Endothelial cell of umbilical vein (primary cell): ENCODE measurements around the gene HCRT. TPM values are rescaled to one million over a fixed set of nuclear protein-coding genes. Genes with fewer than 3 reads are reported as not detected.

Source experiments
- BruUV-seq: library from RNA; stranded (reverse); fragments of 400-500 nt; replicated peaks from 2 replicates; lab custom pipeline; 2021; lab: Mats Ljungman, UMichigan
- CTCF ChIA-PET: fragments of 300-600, 350-600 bp; sonication (Branson Sonifier 250); formaldehyde crosslinking; loops from one replicate; lab custom pipeline; 2021; ENCODE audit warnings: antibody characterized with exemption, inconsistent platforms; lab: Charles Lee
- POLR2A ChIA-PET: fragments of 300-600, 350-600 bp; sonication (Branson Sonifier 250); formaldehyde crosslinking; loops from one replicate; lab custom pipeline; 2021; ENCODE audit warnings: antibody characterized with exemption, inconsistent platforms; lab: Charles Lee
- DNase-seq: peaks from one replicate; pipeline ENCODE4 v3.0.0-alpha.2; 2011; ENCODE audit warnings: low read depth, low spot score
- FAIRE-seq: peaks from 2 replicates; lab custom pipeline; 2011; peaks lifted over from hg19 to GRCh38; lab: Jason Lieb, UNC
- H2AFZ ChIP-seq: 2 replicates; pipeline ENCODE4 v1.6.0; 2012; ENCODE audit warnings: low read depth, low read length, control low read depth, inconsistent platforms
- H3K27ac ChIP-seq: 2 replicates; pipeline ENCODE4 v1.5.1; 2011; ENCODE audit warnings: low read depth, mild to moderate bottlenecking, control low read depth, low read length, moderate library complexity; ENCODE audit not compliant: insufficient read depth
- H3K27me3 ChIP-seq, 2 experiments: 2 replicates each; pipeline versions ENCODE4 v1.6.0 to v1.6.1; 2011; ENCODE audit warnings: low read length in 2 of 2, mixed read lengths in 1 of 2; ENCODE audit not compliant: control insufficient read depth in 2 of 2, insufficient read depth in 2 of 2
- H3K36me3 ChIP-seq, 2 experiments: 2 replicates in 1 of 2; 3 replicates in 1 of 2; pipeline ENCODE4 v1.5.1; 2011; ENCODE audit warnings: low read length in 2 of 2, mild to moderate bottlenecking in 1 of 2, moderate library complexity in 1 of 2; ENCODE audit not compliant: control insufficient read depth in 2 of 2, insufficient read depth in 2 of 2; ENCODE audit errors: extremely low read depth in 1 of 2
- H3K4me1 ChIP-seq: 3 replicates; pipeline ENCODE4 v1.5.1; 2011; ENCODE audit warnings: mild to moderate bottlenecking, low read length; ENCODE audit not compliant: control insufficient read depth, insufficient read depth; ENCODE audit errors: extremely low read depth
- H3K4me2 ChIP-seq: 2 replicates; pipeline ENCODE4 v1.6.1; 2011; ENCODE audit warnings: low read length, control low read depth, mixed read lengths; ENCODE audit not compliant: insufficient read depth
- H3K4me3 ChIP-seq, 3 experiments: fragments of 200-600 bp in 1 of 3; sonication (generic), shearing (Covaris generic) in 1 of 3; replicated peaks in 1 of 3; 2 replicates each; pipeline ENCODE4 v1.5.1; 2011 to 2016; ENCODE audit warnings: control low read depth in 3 of 3, low read length in 3 of 3, mild to moderate bottlenecking in 2 of 3, inconsistent platforms in 1 of 3, low read depth in 1 of 3, moderate library complexity in 1 of 3; ENCODE audit not compliant: insufficient read depth in 1 of 3
- H3K79me2 ChIP-seq: 2 replicates; pipeline ENCODE4 v1.6.0; 2012; ENCODE audit warnings: low read length, inconsistent platforms; ENCODE audit not compliant: control insufficient read depth, insufficient read depth
- H3K9ac ChIP-seq: replicated peaks from 2 replicates; pipeline ENCODE3; 2011; ENCODE audit warnings: low read length, control low read depth; ENCODE audit not compliant: insufficient read depth; ENCODE audit errors: extremely low read depth
- H3K9me1 ChIP-seq: replicated peaks from 3 replicates; pipeline ENCODE4 v1.6.0; 2011; ENCODE audit warnings: mild to moderate bottlenecking, low read length; ENCODE audit not compliant: control insufficient read depth, insufficient read depth; ENCODE audit errors: extremely low read depth
- H3K9me3 ChIP-seq: replicated peaks from 2 replicates; pipeline ENCODE4 v1.5.1; 2012; ENCODE audit warnings: low read length, inconsistent platforms; ENCODE audit not compliant: control insufficient read depth, insufficient read depth
- H4K20me1 ChIP-seq: replicated peaks from 2 replicates; pipeline ENCODE3; 2011; ENCODE audit warnings: mild to moderate bottlenecking, low read length; ENCODE audit not compliant: control insufficient read depth, insufficient read depth; ENCODE audit errors: extremely low read depth
- EZH2 ChIP-seq: IDR thresholded peaks from 2 replicates; pipeline ENCODE4 v1.6.1; 2012; ENCODE audit warnings: borderline replicate concordance, low read depth, mild to moderate bottlenecking, moderate library complexity, low read length, inconsistent platforms; ENCODE audit not compliant: severe bottlenecking
- FOS ChIP-seq: IDR thresholded peaks from 2 replicates; pipeline ENCODE4 v1.6.1; 2011; ENCODE audit warnings: mild to moderate bottlenecking, low read length, moderate library complexity, borderline replicate concordance; ENCODE audit not compliant: insufficient read depth
- GATA2 ChIP-seq: IDR thresholded peaks from 2 replicates; pipeline ENCODE4 v1.7.0; 2011; ENCODE audit warnings: low read depth, mild to moderate bottlenecking, moderate library complexity, mixed read lengths, low read length; ENCODE audit not compliant: insufficient read length, insufficient read depth
- JUN ChIP-seq: IDR thresholded peaks from 2 replicates; pipeline ENCODE4 v1.6.1; 2011; ENCODE audit warnings: borderline replicate concordance, low read depth; ENCODE audit not compliant: insufficient read length, insufficient read depth
- MYC ChIP-seq: IDR thresholded peaks from one replicate; pipeline ENCODE4 v1.6.1; 2011; ENCODE audit warnings: mild to moderate bottlenecking, low read depth, low read length
- POLR2A ChIP-seq: IDR thresholded peaks from 2 replicates; pipeline ENCODE4 v1.6.1; 2012; ENCODE audit warnings: low read depth, mild to moderate bottlenecking, control low read depth, low read length
- POLR2AphosphoS5 ChIP-seq: IDR thresholded peaks from 2 replicates; pipeline ENCODE4 v1.6.1; 2012; ENCODE audit warnings: low read depth, mild to moderate bottlenecking, control low read depth, low read length, moderate library complexity; ENCODE audit not compliant: insufficient read depth
- dilution Hi-C: fragments of 300-500 bp; cut with MboI; formaldehyde crosslinking; loops from one replicate; pipeline ENCODE4 v1.15.0; 2019; ENCODE audit warnings: low sequenced_read_pairs; ENCODE audit not compliant: extremely low pct_ligation_motif_present
- intact Hi-C: fragments of 100-400 bp; cut with micrococcal nuclease; formaldehyde crosslinking; loops from one replicate; pipeline ENCODE4 v1.10.0; 2022
- polyA plus RNA-seq, 4 experiments: library from polyadenylated mRNA; depleted of rRNA in 3 of 4; stranded (reverse) in 3 of 4; unstranded in 1 of 4; fragments of >200 nt; gene quantifications; 2 replicates each; pipeline versions ENCODE4 v1.2.1 to v1.2.3, GENCODE V29; 2011 to 2012; ENCODE audit warnings: missing spikeins in 1 of 4
- total RNA-seq: library from RNA; stranded (reverse); gene quantifications from 2 replicates; pipeline ENCODE4 v1.2.3, GENCODE V29; 2021
- TF ChIP-seq, protein P1 (sequence below): IDR thresholded peaks from 2 replicates; pipeline ENCODE4 v1.6.1; 2011; ENCODE audit not compliant: insufficient read depth, insufficient read length
- TF ChIP-seq, protein P2 (sequence below), 2 donors: IDR thresholded peaks; 1 replicate in 1 of 2; 2 replicates in 1 of 2; pipeline ENCODE4 v1.5.1; 2011; ENCODE audit warnings: low read length in 2 of 2, mild to moderate bottlenecking in 2 of 2, moderate library complexity in 2 of 2, control low read depth in 1 of 2, inconsistent platforms in 1 of 2, low read depth in 1 of 2; ENCODE audit not compliant: insufficient read depth in 1 of 2; ENCODE audit errors: extremely low read depth in 1 of 2

Gene HCRT
- total and polyA plus RNA-seq, 2 donors (not counting 3 experiments of a cell fraction or from before 2014, with no cell fraction given), result not detected

DNA sequence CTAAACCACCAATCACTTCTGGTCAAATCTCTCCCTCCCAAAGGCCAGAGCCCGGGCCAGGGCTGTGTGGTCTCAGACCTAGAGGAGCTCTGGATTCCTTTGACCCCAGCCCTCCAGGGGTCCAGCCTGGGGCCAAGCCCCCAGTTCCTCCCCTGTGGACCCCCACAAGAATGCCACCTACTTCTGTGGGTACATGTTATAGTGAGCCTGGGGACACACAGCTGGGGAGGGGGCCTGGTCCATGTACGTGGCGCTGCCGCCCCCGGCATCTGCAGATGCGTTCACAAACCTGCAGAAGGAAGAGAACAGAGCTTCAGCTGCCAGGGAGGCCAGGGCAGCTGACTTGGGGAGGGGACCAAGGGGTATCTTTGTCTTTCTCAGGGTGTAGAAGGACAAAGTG, 16.9 kb upstream of the HCRT start:
- Histone ChIP-seq H3K27me3 (no peaks in the 10 kb centered on the region), H3K79me2 (no peaks in the 10 kb centered on the region), H3K4me3 (no peak overlapping the region), H2AFZ (no peak overlapping the region), H3K4me1 (no peaks in the 10 kb centered on the region), H4K20me1 (no peaks in the 10 kb centered on the region), H3K36me3 (peaks cover 7 to 20% of the 10 kb centered on the region in 2 experiments), H3K9ac (no peak overlapping the region), H3K9me3 (no peaks in the 10 kb centered on the region), H3K4me2 (no peak overlapping the region), H3K27ac (no peak overlapping the region), H3K9me1 (no peaks in the 10 kb centered on the region)
- BruUV-seq, result no TSS peak
- dilution Hi-C loops, result no loop called here
- FAIRE-seq (no peak), DNase-seq (no peak)
- ChIA-PET CTCF (interaction anchor here (1.4 to 3.2 kb wide), 2 partner anchors 18 to 20 kb away, joined by 3 to 11 read pairs; no protein-coding TSS in a partner anchor), POLR2A (no interaction called here)
- TF ChIP-seq POLR2A, result no peak
- TF ChIP-seq, protein P1, sequence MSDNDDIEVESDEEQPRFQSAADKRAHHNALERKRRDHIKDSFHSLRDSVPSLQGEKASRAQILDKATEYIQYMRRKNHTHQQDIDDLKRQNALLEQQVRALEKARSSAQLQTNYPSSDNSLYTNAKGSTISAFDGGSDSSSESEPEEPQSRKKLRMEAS, result no peak
- no peak for TF ChIP-seq GATA2
- TF ChIP-seq FOS, result no peak
- no peak for TF ChIP-seq JUN
- TF ChIP-seq, protein P2, sequence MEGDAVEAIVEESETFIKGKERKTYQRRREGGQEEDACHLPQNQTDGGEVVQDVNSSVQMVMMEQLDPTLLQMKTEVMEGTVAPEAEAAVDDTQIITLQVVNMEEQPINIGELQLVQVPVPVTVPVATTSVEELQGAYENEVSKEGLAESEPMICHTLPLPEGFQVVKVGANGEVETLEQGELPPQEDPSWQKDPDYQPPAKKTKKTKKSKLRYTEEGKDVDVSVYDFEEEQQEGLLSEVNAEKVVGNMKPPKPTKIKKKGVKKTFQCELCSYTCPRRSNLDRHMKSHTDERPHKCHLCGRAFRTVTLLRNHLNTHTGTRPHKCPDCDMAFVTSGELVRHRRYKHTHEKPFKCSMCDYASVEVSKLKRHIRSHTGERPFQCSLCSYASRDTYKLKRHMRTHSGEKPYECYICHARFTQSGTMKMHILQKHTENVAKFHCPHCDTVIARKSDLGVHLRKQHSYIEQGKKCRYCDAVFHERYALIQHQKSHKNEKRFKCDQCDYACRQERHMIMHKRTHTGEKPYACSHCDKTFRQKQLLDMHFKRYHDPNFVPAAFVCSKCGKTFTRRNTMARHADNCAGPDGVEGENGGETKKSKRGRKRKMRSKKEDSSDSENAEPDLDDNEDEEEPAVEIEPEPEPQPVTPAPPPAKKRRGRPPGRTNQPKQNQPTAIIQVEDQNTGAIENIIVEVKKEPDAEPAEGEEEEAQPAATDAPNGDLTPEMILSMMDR (IDR thresholded peaks at IDR 0.05; ENCODE audit: extremely low read depth in 1 of 2, insufficient read depth in 1 of 2, low read depth in 1 of 2, low read length in 2 of 2), result no peak
- TF ChIP-seq POLR2AphosphoS5, result no peak
- TF ChIP-seq EZH2, result no peak
- no peak for TF ChIP-seq MYC
- intact Hi-C loops, result no loop called here
